Astrocyte (in vitro differentiated cells and primary cell): ENCODE results near the gene PRKAG2. TPM values are rescaled to one million over a fixed set of nuclear protein-coding genes. Genes with fewer than 3 reads are reported as not detected.

ENCODE experiments used
- DNase-seq: peaks from one replicate; pipeline ENCODE4 v3.0.0-alpha.2; 2010; ENCODE audit warnings: low read depth
- FAIRE-seq: peaks from 2 replicates; lab custom pipeline; 2011; peaks lifted over from hg19 to GRCh38; lab: Jason Lieb, UNC
- H2AFZ ChIP-seq: 2 replicates; pipeline ENCODE4 v1.6.0; 2012; ENCODE audit warnings: low read depth, low read length, inconsistent platforms
- H3K27ac ChIP-seq: 2 replicates; pipeline ENCODE4 v1.5.1; 2011; ENCODE audit warnings: low read depth, low read length, inconsistent platforms
- H3K27me3 ChIP-seq: 2 replicates; pipeline ENCODE4 v1.6.0; 2011; ENCODE audit warnings: low read length, inconsistent platforms; ENCODE audit not compliant: insufficient read depth
- H3K36me3 ChIP-seq: 2 replicates; pipeline ENCODE4 v1.5.1; 2011; ENCODE audit warnings: low read length, inconsistent platforms; ENCODE audit not compliant: insufficient read depth
- H3K4me1 ChIP-seq: 2 replicates; pipeline ENCODE4 v1.5.1; 2011; ENCODE audit warnings: low read length, inconsistent platforms; ENCODE audit not compliant: insufficient read depth
- H3K4me2 ChIP-seq: 2 replicates; pipeline ENCODE4 v1.6.0; 2012; ENCODE audit warnings: low read length, inconsistent platforms
- H3K4me3 ChIP-seq: 2 replicates; pipeline ENCODE4 v1.5.1; 2011; ENCODE audit warnings: low read depth, mild to moderate bottlenecking, low read length, inconsistent platforms; ENCODE audit not compliant: insufficient read depth
- H3K79me2 ChIP-seq: 2 replicates; pipeline ENCODE4 v1.6.0; 2012; ENCODE audit warnings: mild to moderate bottlenecking, low read length, inconsistent platforms; ENCODE audit not compliant: insufficient read depth
- H3K9ac ChIP-seq: 2 replicates; pipeline ENCODE4 v1.6.0; 2012; ENCODE audit warnings: mild to moderate bottlenecking, low read length, inconsistent platforms
- H3K9me3 ChIP-seq: 2 replicates; pipeline ENCODE4 v1.5.1; 2012; ENCODE audit warnings: low read depth, mild to moderate bottlenecking, low read length, inconsistent platforms; ENCODE audit not compliant: insufficient read depth
- H4K20me1 ChIP-seq: 2 replicates; pipeline ENCODE4 v1.6.0; 2012; ENCODE audit warnings: low read length, inconsistent platforms; ENCODE audit not compliant: insufficient read depth
- H3K27ac Mint-ChIP-seq: one replicate; pipeline ENCODE4 v1.8.0; 2021; ENCODE audit warnings: mild to moderate bottlenecking, mixed read lengths; ENCODE audit not compliant: unreplicated experiment
- H3K27me3 Mint-ChIP-seq: one replicate; pipeline ENCODE4 v1.8.0; 2021; ENCODE audit warnings: low read depth, mixed read lengths; ENCODE audit not compliant: unreplicated experiment
- H3K36me3 Mint-ChIP-seq: one replicate; pipeline ENCODE4 v1.8.0; 2021; ENCODE audit warnings: low read depth, mixed read lengths; ENCODE audit not compliant: unreplicated experiment
- H3K4me1 Mint-ChIP-seq: one replicate; pipeline ENCODE4 v1.8.0; 2021; ENCODE audit warnings: low read depth, mixed read lengths; ENCODE audit not compliant: unreplicated experiment
- H3K4me3 Mint-ChIP-seq: one replicate; pipeline ENCODE4 v1.8.0; 2021; ENCODE audit warnings: mild to moderate bottlenecking, moderate library complexity, mixed read lengths; ENCODE audit not compliant: unreplicated experiment
- H3K9me3 Mint-ChIP-seq: one replicate; pipeline ENCODE4 v1.8.0; 2021; ENCODE audit warnings: mild to moderate bottlenecking, mixed read lengths; ENCODE audit not compliant: unreplicated experiment
- EZH2 ChIP-seq: IDR thresholded peaks from 2 replicates; pipeline ENCODE4 v1.6.1; 2012; ENCODE audit warnings: mild to moderate bottlenecking, low read length, inconsistent platforms; ENCODE audit not compliant: insufficient read depth
- total RNA-seq: library from RNA; stranded (reverse); gene quantifications from 2 replicates; pipeline ENCODE4 v1.2.1, GENCODE V29; 2021
- TF ChIP-seq, protein P1 (sequence below): IDR thresholded peaks from 2 replicates; pipeline ENCODE4 v1.5.1; 2011; ENCODE audit warnings: low read depth, mild to moderate bottlenecking, inconsistent platforms, low read length, moderate library complexity; ENCODE audit not compliant: insufficient read depth

The PRKAG2 gene
- total RNA-seq, 1 donor from 2014 or later, result 40.7 TPM

DNA sequence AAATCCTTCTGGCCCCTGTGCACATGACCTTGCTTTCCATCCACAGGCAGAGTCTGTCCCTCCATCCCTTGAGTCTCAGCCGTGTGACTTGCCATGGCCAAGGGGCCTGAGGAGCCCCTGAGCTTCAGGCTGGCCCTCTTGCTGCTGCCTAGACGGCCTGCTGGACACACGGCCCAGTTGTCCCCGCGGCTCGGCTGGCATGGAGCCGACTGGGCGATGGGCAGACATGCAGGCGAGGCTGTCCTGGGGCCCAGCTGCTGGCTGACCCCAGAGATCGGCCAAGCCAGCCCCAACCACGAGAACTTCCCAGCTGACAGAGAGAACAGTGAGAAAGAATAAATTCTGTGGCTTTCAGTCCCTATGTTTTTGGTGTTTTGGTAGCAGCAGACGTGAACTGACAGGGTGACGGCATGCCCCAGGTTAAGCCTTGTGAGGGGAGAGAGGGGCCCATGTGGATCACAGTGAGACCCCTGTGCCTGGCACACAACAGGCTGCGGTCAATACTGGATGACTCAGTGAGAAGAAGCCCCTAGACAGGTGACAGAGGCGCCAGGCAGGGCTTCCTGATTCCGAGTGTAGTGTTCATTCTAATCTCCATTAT, 11.7 kb downstream of the PRKAG2 start:
- H3K36me3 Mint-ChIP-seq, result no peaks in the 10 kb centered on the region
- no peak overlapping the region for H3K4me3 Mint-ChIP-seq
- H3K4me3 ChIP-seq, result no peak overlapping the region
- H3K27ac ChIP-seq, result no peak overlapping the region
- no peaks in the 10 kb centered on the region for H3K36me3 ChIP-seq
- no peak for DNase-seq
- no peak overlapping the region for H3K4me2 ChIP-seq
- H3K4me1 Mint-ChIP-seq, result no peaks in the 10 kb centered on the region
- H3K79me2 ChIP-seq, result no peaks in the 10 kb centered on the region
- H3K4me1 ChIP-seq, result no peaks in the 10 kb centered on the region
- peaks cover 60% of the 10 kb centered on the region for H3K27me3 Mint-ChIP-seq
- no peaks in the 10 kb centered on the region for H3K9me3 Mint-ChIP-seq
- no peak overlapping the region for H3K27ac Mint-ChIP-seq
- H3K9me3 ChIP-seq, result no peaks in the 10 kb centered on the region
- H2AFZ ChIP-seq, result no peak overlapping the region
- no peaks in the 10 kb centered on the region for H4K20me1 ChIP-seq
- peaks cover 12% of the 10 kb centered on the region for H3K27me3 ChIP-seq
- no peak for FAIRE-seq
- no peak overlapping the region for H3K9ac ChIP-seq
- TF ChIP-seq, protein P1, sequence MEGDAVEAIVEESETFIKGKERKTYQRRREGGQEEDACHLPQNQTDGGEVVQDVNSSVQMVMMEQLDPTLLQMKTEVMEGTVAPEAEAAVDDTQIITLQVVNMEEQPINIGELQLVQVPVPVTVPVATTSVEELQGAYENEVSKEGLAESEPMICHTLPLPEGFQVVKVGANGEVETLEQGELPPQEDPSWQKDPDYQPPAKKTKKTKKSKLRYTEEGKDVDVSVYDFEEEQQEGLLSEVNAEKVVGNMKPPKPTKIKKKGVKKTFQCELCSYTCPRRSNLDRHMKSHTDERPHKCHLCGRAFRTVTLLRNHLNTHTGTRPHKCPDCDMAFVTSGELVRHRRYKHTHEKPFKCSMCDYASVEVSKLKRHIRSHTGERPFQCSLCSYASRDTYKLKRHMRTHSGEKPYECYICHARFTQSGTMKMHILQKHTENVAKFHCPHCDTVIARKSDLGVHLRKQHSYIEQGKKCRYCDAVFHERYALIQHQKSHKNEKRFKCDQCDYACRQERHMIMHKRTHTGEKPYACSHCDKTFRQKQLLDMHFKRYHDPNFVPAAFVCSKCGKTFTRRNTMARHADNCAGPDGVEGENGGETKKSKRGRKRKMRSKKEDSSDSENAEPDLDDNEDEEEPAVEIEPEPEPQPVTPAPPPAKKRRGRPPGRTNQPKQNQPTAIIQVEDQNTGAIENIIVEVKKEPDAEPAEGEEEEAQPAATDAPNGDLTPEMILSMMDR, result no peak
- TF ChIP-seq EZH2, result no peak

DNA sequence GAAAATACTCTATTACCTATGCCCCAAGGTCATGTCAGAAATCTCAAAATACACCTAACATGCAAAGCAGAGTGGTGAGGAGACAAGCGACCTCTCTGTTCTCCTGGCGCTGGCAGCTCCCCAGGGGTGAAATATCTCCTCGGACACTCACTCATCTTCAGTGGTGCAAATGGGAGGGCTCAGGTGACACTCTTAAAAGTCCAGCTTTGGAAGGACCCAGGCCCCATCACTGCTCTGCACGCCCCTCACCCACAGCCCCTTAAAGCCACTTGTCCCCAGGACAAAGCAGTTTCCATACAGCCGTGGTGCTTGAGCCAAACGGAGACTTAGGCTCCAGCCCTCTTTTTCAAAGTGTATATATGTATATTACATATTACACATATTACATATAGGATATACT, 12.4 kb downstream of the PRKAG2 start:
- no peaks in the 10 kb centered on the region for H3K36me3 Mint-ChIP-seq
- FAIRE-seq (no peak), DNase-seq (no peak)
- H3K27me3 ChIP-seq, result peaks cover 11% of the 10 kb centered on the region
- no peaks in the 10 kb centered on the region for H3K9me3 Mint-ChIP-seq
- no peak overlapping the region for H2AFZ ChIP-seq
- H3K4me2 ChIP-seq, result no peak overlapping the region
- no peaks in the 10 kb centered on the region for H4K20me1 ChIP-seq
- no peak overlapping the region for H3K9ac ChIP-seq
- H3K79me2 ChIP-seq, result no peaks in the 10 kb centered on the region
- H3K27me3 Mint-ChIP-seq, result peaks cover 61% of the 10 kb centered on the region
- H3K27ac Mint-ChIP-seq, result no peak overlapping the region
- H3K4me1 Mint-ChIP-seq, result no peaks in the 10 kb centered on the region
- no peaks in the 10 kb centered on the region for H3K9me3 ChIP-seq
- H3K36me3 ChIP-seq, result no peaks in the 10 kb centered on the region
- TF ChIP-seq, protein P1, result no peak
- TF ChIP-seq EZH2, result no peak
- H3K27ac ChIP-seq, result no peak overlapping the region
- no peak overlapping the region for H3K4me3 Mint-ChIP-seq
- H3K4me1 ChIP-seq, result no peaks in the 10 kb centered on the region
- H3K4me3 ChIP-seq, result no peak overlapping the region

DNA sequence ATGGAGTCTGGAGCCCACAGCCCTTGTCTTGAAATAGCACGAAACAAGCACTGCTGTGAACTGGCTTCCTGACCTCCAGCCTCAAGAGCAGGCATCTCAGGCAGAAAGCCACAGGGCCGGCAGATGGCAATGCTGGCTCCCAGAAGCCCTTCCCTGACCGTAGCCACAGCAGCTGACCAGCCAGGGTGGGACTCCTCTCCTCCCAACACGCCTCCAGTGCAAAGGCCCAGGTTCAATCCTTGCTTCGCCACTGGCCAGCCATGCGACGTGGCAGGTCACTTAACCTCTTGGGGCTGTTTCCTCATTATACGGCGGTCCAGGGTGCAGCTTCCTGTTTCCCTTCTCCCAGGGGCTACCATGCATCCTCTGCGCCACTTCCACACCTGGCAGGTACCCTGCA, 12.8 kb downstream of the PRKAG2 start:
- FAIRE-seq, result no peak
- H3K9me3 Mint-ChIP-seq, result no peaks in the 10 kb centered on the region
- Histone ChIP-seq H3K4me1 (no peaks in the 10 kb centered on the region), H3K79me2 (no peaks in the 10 kb centered on the region), H4K20me1 (no peaks in the 10 kb centered on the region), H3K27ac (no peak overlapping the region), H3K4me2 (no peak overlapping the region), H3K9me3 (no peaks in the 10 kb centered on the region), H3K27me3 (peaks cover 8% of the 10 kb centered on the region), H2AFZ (no peak overlapping the region), H3K4me3 (no peak overlapping the region), H3K36me3 (no peaks in the 10 kb centered on the region), H3K9ac (no peak overlapping the region)
- H3K4me1 Mint-ChIP-seq, result no peaks in the 10 kb centered on the region
- H3K27me3 Mint-ChIP-seq, result peaks cover 61% of the 10 kb centered on the region
- DNase-seq, result no peak
- no peaks in the 10 kb centered on the region for H3K36me3 Mint-ChIP-seq
- H3K4me3 Mint-ChIP-seq, result no peak overlapping the region
- no peak overlapping the region for H3K27ac Mint-ChIP-seq
- TF ChIP-seq, protein P1, result no peak
- TF ChIP-seq EZH2, result no peak
